ENCODE results near the gene TAS2R31.
"Not testable (repeated sequence)": the region's sequence is repeated elsewhere in the genome, so short reads cannot be mapped to it uniquely, and the experiment has no call there.

The TAS2R31 gene

DNA sequence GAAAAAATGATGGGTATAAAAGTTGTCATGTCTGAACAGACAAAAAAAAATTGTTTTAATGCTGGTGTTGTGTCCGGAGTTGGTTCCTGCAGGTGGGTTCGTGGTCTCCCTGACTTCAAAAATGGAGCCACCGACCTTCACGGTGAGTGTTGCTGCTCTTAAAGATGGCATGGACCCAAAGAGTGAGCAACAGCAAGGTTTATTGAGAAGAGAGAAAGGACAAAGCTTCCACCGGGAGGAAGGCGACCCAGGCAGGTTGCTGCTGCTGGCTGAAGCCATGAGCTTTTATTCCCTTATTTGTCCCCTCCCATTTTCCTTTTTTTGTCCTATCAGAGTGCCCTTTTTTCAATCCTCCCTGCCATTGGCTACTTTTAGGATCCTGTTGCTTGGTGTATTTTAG is at the start of gene TAS2R31:
Gene TAS2R31 (minus strand): TSS at position 101 of the 400 bp plus-strand sequence. CDS start 72 bp downstream, at position 29.
- DNase-seq (ENCODE audit: extremely low read depth in 1 of 2, low read depth in 1 of 2), result no peak

DNA sequence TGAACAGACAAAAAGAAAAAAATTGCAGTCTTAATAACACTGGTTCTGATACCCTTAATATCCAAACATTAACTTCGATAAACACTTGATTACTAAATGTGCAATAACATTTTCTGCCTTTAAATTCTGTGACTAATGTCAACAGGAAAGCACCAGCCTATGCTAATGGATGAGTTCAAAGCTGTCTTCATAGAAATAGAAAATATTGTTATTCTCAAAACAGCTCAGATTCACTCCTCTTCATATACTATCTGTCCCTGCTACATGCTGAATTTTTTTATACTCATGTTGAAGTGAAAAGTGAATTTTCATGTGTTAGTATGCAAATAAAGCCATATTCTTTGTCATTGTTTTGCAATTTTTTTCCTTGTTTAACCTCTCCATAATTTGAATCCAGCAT is 47.0 kb upstream of the TAS2R31 start:
- no peak for DNase-seq (ENCODE audit: extremely low read depth in 1 of 2, low read depth in 1 of 2)

DNA sequence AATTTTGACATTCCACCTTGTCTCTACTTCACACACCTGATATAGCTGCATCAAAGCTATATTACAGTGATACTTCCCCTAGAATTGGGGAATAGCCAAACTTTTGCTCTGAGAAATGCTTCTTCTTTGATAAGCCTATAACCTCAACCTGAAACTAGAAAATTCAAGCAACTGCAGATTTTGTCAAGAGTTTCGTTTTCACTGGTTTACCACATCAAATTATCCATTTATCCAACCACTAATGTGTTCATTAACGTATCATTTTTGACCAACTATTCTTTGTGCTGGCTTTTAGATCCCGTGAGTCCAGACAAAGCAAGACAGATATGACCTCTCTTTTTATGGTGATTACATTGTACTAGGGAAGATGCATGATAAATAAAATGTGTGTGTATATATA is 44.4 kb upstream of the TAS2R31 start:
- no peak for DNase-seq (ENCODE audit: extremely low read depth in 1 of 2, low read depth in 1 of 2)

DNA sequence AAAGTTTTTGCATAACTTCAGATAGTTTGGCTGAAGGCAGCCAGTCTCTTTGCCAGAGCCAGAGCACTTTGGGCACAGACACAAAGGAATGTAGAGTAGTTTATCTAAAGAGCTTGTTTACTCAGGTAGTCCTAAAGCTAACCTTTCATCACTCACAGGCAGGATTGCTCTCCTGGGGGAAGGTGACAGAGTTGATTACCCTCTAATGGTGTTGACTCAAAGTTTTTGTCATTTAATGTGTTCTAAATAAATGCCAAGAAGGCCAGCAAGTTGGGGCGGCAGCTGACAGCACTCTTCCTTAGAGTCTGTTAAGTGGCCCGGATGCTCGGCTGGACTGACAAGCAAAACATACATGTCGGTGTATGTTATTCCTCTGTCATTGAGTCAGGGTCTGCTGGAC is 40.2 kb upstream of the TAS2R31 start:
- DNase-seq (ENCODE audit: extremely low read depth in 1 of 2, low read depth in 1 of 2), result no peak

- DNase-seq (ENCODE audit: extremely low read depth in 1 of 2, low read depth in 1 of 2), result no peak
Measured at GRCh38 chr12:11070999-11071398, 39.8 kb upstream of the TAS2R31 start.

DNA sequence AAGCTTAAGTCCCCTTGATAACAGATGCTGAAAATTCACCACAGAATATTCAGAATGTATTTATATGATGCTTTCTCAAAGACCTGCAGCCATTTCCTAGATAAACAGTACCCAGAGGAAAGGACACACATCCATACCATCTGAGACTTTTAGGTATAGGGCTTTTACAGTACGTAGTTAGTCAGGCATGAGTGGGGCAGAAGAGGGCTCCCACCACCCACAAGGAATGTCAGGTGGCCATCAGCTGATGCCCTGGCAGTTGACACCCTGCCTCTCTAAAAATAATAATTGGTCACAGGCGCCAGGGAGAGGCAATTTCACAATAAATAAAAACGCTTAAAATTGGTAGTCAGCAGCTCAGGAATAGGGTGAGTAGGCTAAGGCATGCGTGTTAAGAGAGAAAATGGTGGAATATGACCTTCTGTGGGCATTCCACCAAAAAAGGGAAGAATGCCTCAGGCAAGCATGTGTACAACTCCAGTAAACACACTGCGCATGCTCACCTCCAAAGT is 38.7 kb upstream of the TAS2R31 start:
- no peak for DNase-seq (ENCODE audit: extremely low read depth in 1 of 2, low read depth in 1 of 2)

DNA sequence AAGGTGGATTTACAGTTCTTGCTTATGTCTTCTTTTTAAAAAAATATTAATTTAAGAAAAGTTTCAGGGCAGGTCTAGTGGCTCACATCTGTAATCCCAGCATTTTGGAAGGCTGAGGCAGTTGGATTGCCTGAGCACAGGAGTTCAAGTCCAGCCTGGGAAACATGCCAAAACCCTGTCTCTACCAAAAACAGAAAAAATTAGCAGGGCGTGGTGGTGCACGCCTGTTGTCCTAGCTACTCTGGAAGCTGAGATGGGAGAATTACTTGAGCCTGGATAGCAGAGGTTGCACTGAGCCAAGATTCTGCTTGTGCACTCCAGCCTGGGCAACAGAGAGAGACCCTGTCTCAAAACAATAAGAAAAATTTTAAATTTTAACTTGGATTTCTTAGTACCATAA is 36.3 kb upstream of the TAS2R31 start:
- DNase-seq (ENCODE audit: extremely low read depth in 1 of 2, low read depth in 1 of 2), result no peak

- not testable (repeated sequence) for DNase-seq (ENCODE audit: extremely low read depth in 1 of 2, low read depth in 1 of 2)
Measured at GRCh38 chr12:11062194-11062593, 31.0 kb upstream of the TAS2R31 start, which contains the start of gene TAS2R46. Gene TAS2R46 (minus strand): TSS chr12:11062294. CDS start chr12:11062294, 0 bp downstream.

GRCh38 chr12:11059784-11060183 is 28.6 kb upstream of the TAS2R31 start:
- no peak for DNase-seq (ENCODE audit: extremely low read depth in 1 of 2, low read depth in 1 of 2)

- no peak for DNase-seq (ENCODE audit: extremely low read depth in 1 of 2, low read depth in 1 of 2)
Measured at GRCh38 chr12:11059041-11059440, 27.8 kb upstream of the TAS2R31 start.

GRCh38 chr12:11055306-11055705 is 24.1 kb upstream of the TAS2R31 start:
- no peak for DNase-seq (ENCODE audit: extremely low read depth in 1 of 2, low read depth in 1 of 2)

GRCh38 chr12:11049806-11050531 is 18.8 kb upstream of the TAS2R31 start:
- not testable (repeated sequence) for DNase-seq (ENCODE audit: extremely low read depth in 1 of 2, low read depth in 1 of 2)

GRCh38 chr12:11041366-11041765 is 10.2 kb upstream of the TAS2R31 start:
- DNase-seq (ENCODE audit: extremely low read depth in 1 of 2, low read depth in 1 of 2), result not testable (repeated sequence)

- DNase-seq (ENCODE audit: extremely low read depth in 1 of 2, low read depth in 1 of 2), result no peak
Measured at GRCh38 chr12:11040162-11040561, 9.0 kb upstream of the TAS2R31 start.

- no peak for DNase-seq (ENCODE audit: extremely low read depth in 1 of 2, low read depth in 1 of 2)
Measured at GRCh38 chr12:11039171-11039570, 8.0 kb upstream of the TAS2R31 start.

GRCh38 chr12:11033959-11034358 is 2.8 kb upstream of the TAS2R31 start:
- not testable (repeated sequence) for DNase-seq (ENCODE audit: extremely low read depth in 1 of 2, low read depth in 1 of 2)

DNA sequence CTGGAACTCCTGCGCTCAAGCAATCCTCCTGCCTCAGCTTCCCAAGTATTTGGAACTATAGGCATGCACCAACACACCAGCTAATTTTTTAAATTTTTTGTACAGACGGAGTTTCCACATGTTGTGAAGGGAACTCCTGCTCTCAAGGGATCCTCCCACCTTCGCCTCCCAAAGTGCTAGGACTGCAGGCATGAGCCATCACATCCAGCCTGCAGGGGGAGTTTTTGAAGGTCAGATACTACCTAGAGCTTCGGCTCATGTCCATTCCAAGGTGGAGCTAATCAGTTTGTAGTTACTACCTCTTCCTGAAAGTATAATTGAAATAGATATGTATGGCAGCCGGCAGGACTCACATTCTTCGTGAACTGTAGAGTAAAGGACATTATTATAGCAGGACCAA is 5.1 kb downstream of the TAS2R31 start:
- DNase-seq (ENCODE audit: extremely low read depth in 1 of 2, low read depth in 1 of 2), result no peak

DNA sequence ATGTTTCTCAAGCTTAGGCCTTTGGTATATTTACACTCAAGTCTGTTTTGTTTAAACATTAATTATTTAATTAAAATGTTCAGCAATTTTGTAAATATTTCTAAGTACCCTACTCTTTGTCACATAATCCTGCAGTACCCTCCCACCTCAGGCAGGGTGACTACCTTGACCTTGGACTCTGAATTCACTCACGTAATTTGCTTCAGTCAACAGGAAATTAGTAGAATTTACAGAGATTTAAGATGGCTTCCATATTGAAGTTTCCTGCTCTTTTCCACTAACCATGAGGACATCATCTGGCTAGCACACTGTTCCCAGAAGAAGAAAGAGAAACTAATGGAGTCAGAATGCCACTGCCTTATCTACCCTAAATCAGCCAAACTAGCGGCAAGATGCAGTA is 7.8 kb downstream of the TAS2R31 start:
- DNase-seq (ENCODE audit: extremely low read depth in 1 of 2, low read depth in 1 of 2), result no peak

DNA sequence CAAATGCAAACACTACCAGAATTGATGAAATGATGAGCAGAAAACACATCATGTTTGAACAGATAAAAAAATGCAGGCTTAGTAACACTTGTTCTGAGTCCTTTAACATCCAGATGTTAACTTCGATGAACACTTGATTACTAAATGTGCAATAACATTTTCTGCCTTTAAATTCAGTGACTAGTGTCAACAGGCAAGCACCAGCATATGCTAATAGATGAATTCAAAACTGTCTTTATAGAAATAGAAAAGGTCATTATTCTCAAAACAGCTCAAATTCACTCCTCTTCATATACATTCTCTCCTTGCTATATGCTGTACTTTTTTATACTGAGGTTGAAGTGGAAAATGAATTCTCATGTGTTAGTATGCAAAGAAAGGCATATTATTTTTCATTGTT is 8.7 kb downstream of the TAS2R31 start, which contains the start of gene TAS2R19:
Gene TAS2R19 (minus strand): TSS at position 101 of the 400 bp plus-strand sequence. CDS start 49 bp downstream, at position 52.
- DNase-seq (ENCODE audit: extremely low read depth in 1 of 2, low read depth in 1 of 2), result no peak

GRCh38 chr12:11016937-11017336 is 14.3 kb downstream of the TAS2R31 start:
- DNase-seq (ENCODE audit: extremely low read depth in 1 of 2, low read depth in 1 of 2), result no peak

GRCh38 chr12:11015775-11016430 is 15.3 kb downstream of the TAS2R31 start:
- DNase-seq (ENCODE audit: extremely low read depth in 1 of 2, low read depth in 1 of 2), result no peak

- DNase-seq (ENCODE audit: extremely low read depth in 1 of 2, low read depth in 1 of 2), result no peak
Measured at GRCh38 chr12:11014234-11014633, 17.0 kb downstream of the TAS2R31 start.
